Liver (tissue), 9 donors: ENCODE data around the gene OR4D9. TPM values are rescaled to one million over a fixed set of nuclear protein-coding genes. Genes with fewer than 3 reads are reported as not detected.

Source experiments
- DNase-seq: peaks from one replicate; pipeline ENCODE4 v3.0.0-alpha.2; 2017; ENCODE audit warnings: low spot score
- H3K27ac ChIP-seq, 2 donors: one replicate each; pipeline ENCODE4 v1.7.0; 2013; ENCODE audit warnings: inconsistent platforms in 2 of 2, low read length in 2 of 2, control low read depth in 1 of 2, low read depth in 1 of 2, mild to moderate bottlenecking in 1 of 2
- H3K27me3 ChIP-seq, 4 donors: one replicate each; pipeline versions ENCODE4 v1.6.1 to v1.7.0; 2013; ENCODE audit warnings: low read length in 3 of 4, inconsistent platforms in 1 of 4, mild to moderate bottlenecking in 1 of 4, moderate library complexity in 1 of 4; ENCODE audit not compliant: control insufficient read depth in 4 of 4, insufficient read depth in 4 of 4
- H3K36me3 ChIP-seq, 4 donors: one replicate each; pipeline versions ENCODE4 v1.6.1 to v1.7.0; 2013; ENCODE audit warnings: low read length in 3 of 4, mild to moderate bottlenecking in 3 of 4, low read depth in 1 of 4, moderate library complexity in 1 of 4; ENCODE audit not compliant: control insufficient read depth in 4 of 4, insufficient read depth in 3 of 4
- H3K4me1 ChIP-seq, 4 donors: one replicate each; pipeline versions ENCODE4 v1.6.1 to v1.7.0; 2013; ENCODE audit warnings: low read length in 3 of 4, mild to moderate bottlenecking in 3 of 4, moderate library complexity in 1 of 4; ENCODE audit not compliant: control insufficient read depth in 4 of 4, insufficient read depth in 4 of 4
- H3K4me3 ChIP-seq, 3 donors: one replicate each; pipeline versions ENCODE4 v1.6.1 to v1.7.0; 2013; ENCODE audit warnings: low read length in 3 of 3, control low read depth in 1 of 3, low read depth in 1 of 3, mild to moderate bottlenecking in 1 of 3
- H3K9ac ChIP-seq, 2 donors: one replicate each; pipeline ENCODE4 v1.7.0; 2013; ENCODE audit warnings: low read length in 2 of 2, mild to moderate bottlenecking in 2 of 2, moderate library complexity in 2 of 2, control low read depth in 1 of 2, low read depth in 1 of 2
- H3K9me3 ChIP-seq, 4 donors: one replicate each; pipeline versions ENCODE4 v1.6.1 to v1.7.0; 2013; ENCODE audit warnings: low read length in 3 of 4; ENCODE audit not compliant: control insufficient read depth in 4 of 4
- CTCF ChIP-seq: fragments of 150-350 bp; IDR thresholded peaks from 2 replicates; pipeline ENCODE4 v1.5.1; 2017; ENCODE audit warnings: improper control_type of control experiment, low read depth, low read length; ENCODE audit not compliant: missing input control
- EGR1 ChIP-seq, 2 donors: IDR thresholded peaks; 2 replicates each; pipeline ENCODE4 v1.6.1; 2016 to 2018; ENCODE audit warnings: antibody characterized with exemption in 2 of 2, low read depth in 2 of 2
- FOXA1 ChIP-seq: IDR thresholded peaks from 2 replicates; pipeline ENCODE4 v1.6.1; 2016; ENCODE audit warnings: antibody characterized with exemption
- FOXA2 ChIP-seq: IDR thresholded peaks from 2 replicates; pipeline ENCODE4 v1.6.1; 2016; ENCODE audit warnings: antibody characterized with exemption
- GABPA ChIP-seq, 2 donors: IDR thresholded peaks in 1 of 2; conservative IDR thresholded peaks in 1 of 2; 2 replicates each; pipeline ENCODE4 v1.6.1; 2016; ENCODE audit warnings: antibody characterized with exemption in 2 of 2, mild to moderate bottlenecking in 1 of 2, moderate library complexity in 1 of 2
- HNF4A ChIP-seq, 2 donors: conservative IDR thresholded peaks; 2 replicates each; pipeline ENCODE4 v1.6.1; 2016; ENCODE audit warnings: antibody characterized with exemption in 2 of 2, mild to moderate bottlenecking in 2 of 2
- HNF4G ChIP-seq: IDR thresholded peaks from 2 replicates; pipeline ENCODE4 v1.6.1; 2016; ENCODE audit warnings: antibody characterized with exemption
- JUND ChIP-seq, 2 donors: IDR thresholded peaks; 2 replicates each; pipeline ENCODE4 v1.6.1; 2016; ENCODE audit warnings: antibody characterized with exemption in 2 of 2
- MAX ChIP-seq: IDR thresholded peaks from 2 replicates; pipeline ENCODE4 v1.6.1; 2016; ENCODE audit warnings: antibody characterized with exemption
- NR2F2 ChIP-seq: IDR thresholded peaks from 2 replicates; pipeline ENCODE4 v1.6.1; 2016; ENCODE audit warnings: antibody characterized with exemption
- RAD21 ChIP-seq, 2 donors: IDR thresholded peaks; 2 replicates each; pipeline ENCODE4 v1.6.1; 2016; ENCODE audit warnings: antibody characterized with exemption in 2 of 2, mild to moderate bottlenecking in 2 of 2
- REST ChIP-seq: IDR thresholded peaks from 2 replicates; pipeline ENCODE4 v1.6.1; 2016; ENCODE audit warnings: antibody characterized with exemption, mild to moderate bottlenecking
- RXRA ChIP-seq, 2 donors: IDR thresholded peaks; 2 replicates each; pipeline ENCODE4 v1.6.1; 2017 to 2018; ENCODE audit warnings: antibody characterized with exemption in 2 of 2, mild to moderate bottlenecking in 1 of 2
- SP1 ChIP-seq: IDR thresholded peaks from 2 replicates; pipeline ENCODE4 v1.6.1; 2018; ENCODE audit warnings: antibody characterized with exemption, mild to moderate bottlenecking
- TAF1 ChIP-seq: conservative IDR thresholded peaks from 2 replicates; pipeline ENCODE4 v1.6.1; 2016; ENCODE audit warnings: antibody characterized with exemption, mild to moderate bottlenecking
- YY1 ChIP-seq: IDR thresholded peaks from 2 replicates; pipeline ENCODE4 v1.6.1; 2016; ENCODE audit warnings: antibody characterized with exemption, mild to moderate bottlenecking
- ZBTB33 ChIP-seq: IDR thresholded peaks from 2 replicates; pipeline ENCODE4 v1.6.1; 2016; ENCODE audit warnings: antibody characterized with exemption
- WGBS: extraction: QIAGEN DNeasy Blood & Tissue Kit; methylation state at CpG from one replicate; pipeline ENCODE4 v1.1.7; 2013; 5-methylcytosine and 5-hydroxymethylcytosine counted together
- polyA plus RNA-seq, 2 donors: library from polyadenylated mRNA; stranded (reverse) in 1 of 2; unstranded in 1 of 2; fragments of 200-250 nt in 1 of 2; fragments of >200 nt in 1 of 2; fragmentation: Nextera tagmentation in 1 of 2; extraction: Ambion mirVana in 1 of 2; gene quantifications; one replicate each; pipeline versions ENCODE4 v1.2.1 to v1.2.3, GENCODE V29; 2013 to 2015
- total RNA-seq, 2 donors: library from RNA; depleted of rRNA; stranded (reverse); fragments of >200 nt; gene quantifications; one replicate each; pipeline ENCODE4 v1.2.3, GENCODE V29; 2014
- TF ChIP-seq, protein P1 (sequence below): IDR thresholded peaks from 2 replicates; pipeline ENCODE4 v1.6.1; 2016; ENCODE audit warnings: antibody characterized with exemption
- donor health status: healthy.
- donor health status: healthy.
- donor health status: healthy.
- donor health status: healthy.
- donor health status: healthy.

OR4D9 gene
- total and polyA plus RNA-seq, 4 donors: not detected

- Histone ChIP-seq H3K27ac (peak overlapping the region; percentile 51 to 80), H3K4me1 (peaks cover 0 to 20% (median 6%) of the 10 kb centered on the region in 4 donors), H3K36me3 (no peaks in the 10 kb centered on the region), H3K4me3 (peak overlapping the region; percentile 50 to 94 (median 53)), H3K27me3 (no peaks in the 10 kb centered on the region), H3K9ac (peak overlapping the region; percentile 22 to 57), H3K9me3 (peaks cover 0 to 9% (median 0%) of the 10 kb centered on the region in 4 donors)
- peak in 1 of 2 donors; percentile 21 for TF ChIP-seq RXRA (IDR thresholded peaks at IDR 0.05)
- no peak for TF ChIP-seq YY1
- TF ChIP-seq SP1: no peak
- TF ChIP-seq FOXA2: no peak
- TF ChIP-seq RAD21 (IDR thresholded peaks at IDR 0.05): no peak
- TF ChIP-seq, protein P1, sequence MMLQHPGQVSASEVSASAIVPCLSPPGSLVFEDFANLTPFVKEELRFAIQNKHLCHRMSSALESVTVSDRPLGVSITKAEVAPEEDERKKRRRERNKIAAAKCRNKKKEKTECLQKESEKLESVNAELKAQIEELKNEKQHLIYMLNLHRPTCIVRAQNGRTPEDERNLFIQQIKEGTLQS: peak; percentile 100
- TF ChIP-seq REST: no peak
- TF ChIP-seq MAX: no peak
- TF ChIP-seq ZBTB33: no peak
- TF ChIP-seq CTCF: no peak
- no peak for TF ChIP-seq GABPA (IDR thresholded peaks at IDR 0.05 in 1 of 2, conservative IDR thresholded peaks at IDR 0.05 in 1 of 2)
- no peak for TF ChIP-seq HNF4G
- no peak for TF ChIP-seq TAF1
- peak; percentile 31 to 65 for TF ChIP-seq HNF4A (conservative IDR thresholded peaks at IDR 0.05)
- no peak for TF ChIP-seq NR2F2
- no peak for TF ChIP-seq JUND (IDR thresholded peaks at IDR 0.05)
- TF ChIP-seq EGR1 (IDR thresholded peaks at IDR 0.05; ENCODE audit: low read depth in 2 of 2): no peak
- no peak for TF ChIP-seq FOXA1
- 2% methylated on average over 18 of the region's 18 CpGs for WGBS
- peak; percentile 80 for DNase-seq
These were observed 49.0 kb downstream of the OR4D9 start for GRCh38 chr11:59560290-59560701.
